IPS DF 4.7 (cell line): ENCODE measurements around the gene BTBD9.

Experiments
- DNase-seq: peaks from one replicate; pipeline ENCODE4 v3.0.0-alpha.2; 2013; ENCODE audit warnings: low spot score; ENCODE audit errors: extremely low read depth

Gene BTBD9

GRCh38 chr6:38180586-38180985, 459.1 kb downstream of the BTBD9 start:
- no peak for DNase-seq

GRCh38 chr6:38179794-38180430, 459.8 kb downstream of the BTBD9 start:
- DNase-seq, result no peak

GRCh38 chr6:38179300-38179699, 460.4 kb downstream of the BTBD9 start:
- DNase-seq, result no peak

GRCh38 chr6:38178584-38178886, 461.2 kb downstream of the BTBD9 start:
- no peak for DNase-seq

- no peak for DNase-seq
Measured at GRCh38 chr6:38177882-38178583, 461.7 kb downstream of the BTBD9 start.

GRCh38 chr6:38176797-38177751, 462.7 kb downstream of the BTBD9 start:
- DNase-seq, result no peak

GRCh38 chr6:38175786-38176185, 463.9 kb downstream of the BTBD9 start:
- no peak for DNase-seq

GRCh38 chr6:38174806-38175495, 464.8 kb downstream of the BTBD9 start:
- no peak for DNase-seq

- DNase-seq, result no peak
Measured at GRCh38 chr6:38174315-38174714, 465.4 kb downstream of the BTBD9 start.

- DNase-seq, result no peak
Measured at GRCh38 chr6:38173909-38174308, 465.8 kb downstream of the BTBD9 start.

GRCh38 chr6:38172739-38173410, 466.9 kb downstream of the BTBD9 start:
- no peak for DNase-seq

GRCh38 chr6:38171997-38172738, 467.6 kb downstream of the BTBD9 start:
- no peak for DNase-seq

- DNase-seq, result no peak
Measured at GRCh38 chr6:38170666-38171355, 468.9 kb downstream of the BTBD9 start.

GRCh38 chr6:38169977-38170526, 469.7 kb downstream of the BTBD9 start:
- DNase-seq, result no peak

GRCh38 chr6:38169221-38169976, 470.3 kb downstream of the BTBD9 start:
- DNase-seq, result no peak

- DNase-seq, result no peak
Measured at GRCh38 chr6:38168699-38169098, 471.0 kb downstream of the BTBD9 start.

- no peak for DNase-seq
Measured at GRCh38 chr6:38168126-38168525, 471.6 kb downstream of the BTBD9 start.

- DNase-seq, result no peak
Measured at GRCh38 chr6:38167598-38167997, 472.1 kb downstream of the BTBD9 start.
